Rectal smooth muscle tissue (tissue), 1 donor: Measurements from ENCODE around the gene PCDHGA4.
A peak's percentile ranks its signal among the peaks of the same experiment; 100 is the strongest.
"Not testable (repeated sequence)": the region's sequence is repeated elsewhere in the genome, so short reads cannot be mapped to it uniquely, and the experiment has no call there.

ENCODE experiments used
- H3K27ac ChIP-seq: one replicate; pipeline ENCODE4 v1.7.0; 2013; ENCODE audit warnings: low read depth, low read length, inconsistent platforms
- H3K27me3 ChIP-seq: one replicate; pipeline ENCODE4 v1.7.0; 2013; ENCODE audit warnings: low read length; ENCODE audit not compliant: control insufficient read depth, insufficient read depth
- H3K36me3 ChIP-seq: one replicate; pipeline ENCODE4 v1.7.0; 2013; ENCODE audit warnings: low read length; ENCODE audit not compliant: control insufficient read depth, insufficient read depth
- H3K4me1 ChIP-seq: one replicate; pipeline ENCODE4 v1.7.0; 2013; ENCODE audit warnings: low read length; ENCODE audit not compliant: control insufficient read depth, insufficient read depth
- H3K4me3 ChIP-seq: one replicate; pipeline ENCODE4 v1.7.0; 2013; ENCODE audit warnings: low read length
- H3K9ac ChIP-seq: one replicate; pipeline ENCODE4 v1.7.0; 2013; ENCODE audit warnings: low read length

The PCDHGA4 gene

GRCh38 chr5:141354900-141355469 lies at the start of gene PCDHGA4:
TSS of gene PCDHGA4 (plus strand) at chr5:141355021. CDS start at chr5:141355108, 87 bp downstream.
- Histone ChIP-seq H3K27ac (no peak within 1 kb of the TSS), H3K4me3 (peak within 1 kb of the TSS; percentile 29), H3K36me3 (no peaks in the 10 kb centered on the region), H3K9ac (no peak within 1 kb of the TSS), H3K27me3 (no peaks in the 10 kb centered on the region), H3K4me1 (no peaks in the 10 kb centered on the region)

- H3K4me1 ChIP-seq = no peaks in the 10 kb centered on the region
- H3K27ac ChIP-seq = no peak overlapping the region
- H3K27me3 ChIP-seq = no peaks in the 10 kb centered on the region
- H3K9ac ChIP-seq = no peak overlapping the region
- peaks cover 2% of the 10 kb centered on the region for H3K36me3 ChIP-seq
- no peak overlapping the region for H3K4me3 ChIP-seq
Observed at GRCh38 chr5:141306630-141307029, 48.2 kb upstream of the PCDHGA4 start.

DNA sequence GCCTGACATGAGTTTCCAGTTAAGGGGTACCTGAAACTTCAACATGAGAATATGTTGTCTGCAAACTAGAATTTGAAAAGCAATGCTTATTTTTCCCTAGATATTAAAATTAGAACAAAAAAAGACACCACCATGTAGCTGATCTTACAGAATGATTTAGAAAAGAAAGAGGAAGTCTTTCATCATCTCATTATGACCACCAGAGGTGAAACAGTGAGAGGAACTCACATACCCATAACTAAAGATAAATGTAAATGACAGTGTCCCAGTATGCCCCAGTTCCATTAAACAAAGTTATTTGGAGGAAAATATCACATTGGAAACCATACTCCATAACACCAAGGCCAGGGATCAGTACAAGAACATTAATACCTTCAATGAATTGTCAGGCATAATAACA lies 41.1 kb upstream of the PCDHGA4 start:
- H3K9ac ChIP-seq = no peak overlapping the region
- H3K4me3 ChIP-seq = no peak overlapping the region
- peaks cover 7% of the 10 kb centered on the region for H3K36me3 ChIP-seq
- no peaks in the 10 kb centered on the region for H3K4me1 ChIP-seq
- H3K27ac ChIP-seq = no peak overlapping the region
- H3K27me3 ChIP-seq = no peaks in the 10 kb centered on the region

DNA sequence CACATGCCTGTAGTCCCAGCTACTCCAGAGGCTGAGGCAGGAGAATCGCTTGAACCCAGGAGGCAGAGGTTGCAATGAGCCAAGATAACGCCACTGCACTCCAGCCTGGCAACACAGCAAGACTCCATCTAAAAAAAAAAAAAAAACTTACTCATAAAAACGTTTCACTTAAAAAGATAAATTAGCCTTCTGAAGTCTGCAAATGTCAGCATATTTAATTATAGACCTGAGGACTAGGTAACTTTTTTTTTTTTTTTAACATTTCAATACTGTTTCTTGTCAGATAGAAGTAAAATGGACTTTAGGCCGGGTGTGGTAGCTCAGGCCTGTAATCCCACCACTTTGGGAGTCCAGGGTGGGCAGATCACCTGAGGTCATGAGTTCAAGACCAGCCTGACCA lies 37.9 kb upstream of the PCDHGA4 start:
- H3K36me3 ChIP-seq = peaks cover 17% of the 10 kb centered on the region
- not testable (repeated sequence) for H3K4me3 ChIP-seq, H3K9ac ChIP-seq, H3K27ac ChIP-seq, H3K27me3 ChIP-seq, H3K4me1 ChIP-seq

DNA sequence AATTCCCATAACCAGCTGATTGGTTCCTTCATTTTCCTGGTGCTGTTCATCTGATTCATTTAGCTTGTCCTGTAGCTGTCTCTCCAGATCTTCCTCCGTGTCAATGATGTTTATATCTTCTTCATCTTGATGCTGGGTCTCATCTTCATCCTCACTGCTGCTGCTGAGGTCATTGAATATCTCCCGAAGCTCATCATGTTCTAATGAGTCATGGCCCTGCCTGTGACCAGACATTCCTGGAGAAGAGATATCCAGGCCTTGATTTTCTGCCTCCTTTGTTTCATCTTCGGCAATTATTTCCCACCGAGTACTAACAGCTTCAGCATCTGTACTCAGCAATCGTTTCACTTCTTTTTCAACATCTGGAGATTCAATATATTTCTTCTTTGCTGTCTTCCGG lies 35.6 kb upstream of the PCDHGA4 start:
- peaks cover 17% of the 10 kb centered on the region for H3K36me3 ChIP-seq
- peak overlapping the region; percentile 9 for H3K4me3 ChIP-seq
- no peak overlapping the region for H3K9ac ChIP-seq
- no peaks in the 10 kb centered on the region for H3K27me3 ChIP-seq
- peaks cover 3% of the 10 kb centered on the region for H3K4me1 ChIP-seq
- H3K27ac ChIP-seq = no peak overlapping the region

GRCh38 chr5:141319699-141320098 lies 35.1 kb upstream of the PCDHGA4 start:
- H3K4me3 ChIP-seq = peak overlapping the region; percentile 90
- no peak overlapping the region for H3K27ac ChIP-seq
- H3K27me3 ChIP-seq = no peaks in the 10 kb centered on the region
- H3K9ac ChIP-seq = no peak overlapping the region
- H3K36me3 ChIP-seq = peaks cover 17% of the 10 kb centered on the region
- peaks cover 3% of the 10 kb centered on the region for H3K4me1 ChIP-seq

DNA sequence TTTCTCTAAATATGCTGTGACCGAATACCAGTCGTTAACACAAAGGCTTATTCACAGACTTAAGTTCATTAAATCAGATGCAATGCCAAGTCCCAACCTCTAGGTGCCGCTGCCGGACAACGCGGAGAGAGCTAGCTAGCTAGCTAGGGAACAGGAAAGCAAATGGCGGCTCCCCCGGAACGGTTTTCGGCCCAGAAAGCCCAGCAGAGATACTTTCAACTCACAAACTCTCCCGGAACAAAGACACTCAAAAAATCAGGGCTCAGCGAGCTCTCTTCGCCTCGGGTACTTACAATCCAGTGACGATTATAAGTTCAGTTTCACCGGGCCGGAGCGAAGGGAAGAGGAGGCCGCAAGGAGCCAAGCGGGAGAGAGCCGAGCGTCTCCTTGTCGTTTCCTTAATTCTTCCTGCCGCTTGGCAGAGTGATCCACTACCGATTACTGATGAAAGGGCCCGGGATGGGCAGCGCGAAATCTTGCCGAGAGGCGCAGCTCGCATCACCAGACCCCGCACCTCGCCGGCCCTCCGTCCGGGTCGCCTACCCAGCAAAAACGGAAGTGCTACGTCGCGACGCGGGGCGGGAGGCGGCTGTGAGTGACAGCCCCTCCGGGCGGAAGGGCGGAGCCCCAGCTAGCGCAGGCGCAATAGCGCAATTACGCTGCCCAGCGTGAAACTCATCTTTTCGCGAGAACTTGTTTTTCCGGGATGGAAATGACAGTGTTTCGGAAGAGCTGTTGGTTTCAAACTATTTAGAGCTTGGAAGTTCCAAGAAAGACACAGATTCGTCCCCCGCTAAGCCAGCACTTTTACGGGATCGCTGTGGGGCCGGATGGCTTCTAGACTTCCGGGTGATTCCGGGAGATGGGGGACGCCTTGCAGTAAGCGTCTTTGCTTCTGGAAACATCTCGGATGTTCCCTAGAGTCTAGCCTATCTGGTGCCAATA lies 34.3 kb upstream of the PCDHGA4 start, which contains the start of gene TAF7:
Gene TAF7, minus strand, starts transcription at position 560 of the 945 bp plus-strand sequence. CDS start 740 bp downstream, outside the sequence.
- peak within 1 kb of the TSS; percentile 90 for H3K4me3 ChIP-seq
- H3K27ac ChIP-seq = peak within 1 kb of the TSS; percentile 84
- no peaks in the 10 kb centered on the region for H3K27me3 ChIP-seq
- peak within 1 kb of the TSS; percentile 43 for H3K9ac ChIP-seq
- H3K4me1 ChIP-seq = peaks cover 3% of the 10 kb centered on the region
- peaks cover 17% of the 10 kb centered on the region for H3K36me3 ChIP-seq

- Histone ChIP-seq H3K27me3 (no peaks in the 10 kb centered on the region), H3K4me1 (peaks cover 3% of the 10 kb centered on the region), H3K4me3 (no peak overlapping the region), H3K36me3 (peaks cover 14% of the 10 kb centered on the region), H3K9ac (no peak overlapping the region), H3K27ac (no peak overlapping the region)
Observed at GRCh38 chr5:141322261-141322660, 32.6 kb upstream of the PCDHGA4 start.

DNA sequence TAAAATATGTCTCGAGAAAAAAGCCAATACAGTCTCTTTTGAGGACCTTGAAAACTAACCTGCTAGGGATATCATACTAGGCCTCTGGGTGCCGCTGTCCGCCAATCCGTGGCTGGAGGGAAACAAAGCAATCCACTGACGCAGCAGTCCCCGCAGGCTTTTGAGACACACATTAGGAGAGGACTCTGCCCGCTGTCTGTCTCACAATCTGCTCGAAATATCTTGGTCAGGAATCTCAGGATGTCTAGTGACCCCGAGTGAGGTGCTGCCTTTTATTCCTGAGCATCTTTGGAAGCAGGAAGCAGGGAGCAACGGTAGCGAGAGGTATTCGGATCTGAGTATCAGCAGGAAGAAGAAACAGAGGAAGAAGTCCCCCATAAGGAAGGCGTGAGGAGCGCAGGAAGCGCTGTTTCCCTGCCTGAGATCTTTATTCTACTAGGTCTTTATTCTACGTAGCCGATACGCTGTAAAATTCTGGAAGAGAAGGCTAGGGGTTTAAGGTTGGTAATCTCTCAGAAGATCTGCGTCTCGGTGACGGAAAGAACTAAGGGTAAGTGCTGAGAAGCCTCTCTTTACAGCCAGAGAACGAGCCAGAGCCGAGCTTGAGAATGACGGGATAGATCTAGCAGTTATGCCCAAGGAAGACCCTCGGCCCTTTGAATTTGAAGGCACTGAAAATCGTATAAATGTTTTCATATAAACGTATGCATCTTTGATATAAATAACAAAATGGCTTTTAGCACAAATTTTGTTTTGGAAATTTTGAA lies 28.6 kb upstream of the PCDHGA4 start:
- Histone ChIP-seq H3K4me3 (peak overlapping the region; percentile 73), H3K9ac (peak overlapping the region; percentile 53), H3K27ac (peak overlapping the region; percentile 59), H3K36me3 (no peaks in the 10 kb centered on the region), H3K4me1 (no peaks in the 10 kb centered on the region), H3K27me3 (no peaks in the 10 kb centered on the region)

- Histone ChIP-seq H3K36me3 (no peaks in the 10 kb centered on the region), H3K4me3 (no peak overlapping the region), H3K4me1 (no peaks in the 10 kb centered on the region), H3K27me3 (no peaks in the 10 kb centered on the region), H3K9ac (no peak overlapping the region), H3K27ac (no peak overlapping the region)
Observed at GRCh38 chr5:141328231-141328630, 26.6 kb upstream of the PCDHGA4 start.

- H3K9ac ChIP-seq = no peak within 1 kb of the TSS
- no peaks in the 10 kb centered on the region for H3K4me1 ChIP-seq
- peak within 1 kb of the TSS; percentile 23 for H3K4me3 ChIP-seq
- H3K27me3 ChIP-seq = no peaks in the 10 kb centered on the region
- no peaks in the 10 kb centered on the region for H3K36me3 ChIP-seq
- no peak within 1 kb of the TSS for H3K27ac ChIP-seq
Observed at GRCh38 chr5:141330299-141331080, 24.3 kb upstream of the PCDHGA4 start, which contains the start of gene PCDHGA1. TSS of gene PCDHGA1 (plus strand) at chr5:141330514.
